Stimulated activated CD8-positive, alpha-beta memory T cell treated with anti-CD3 and anti-CD28 coated beads, Interleukin-12 subunit alpha, Interleukin-12 subunit beta, amount 100 ng/mL, for 1 hour (primary cell): ENCODE data around the gene TBC1D7.
A peak's percentile ranks its signal among the peaks of the same experiment; 100 is the strongest.
"Not testable (repeated sequence)": the region's sequence is repeated elsewhere in the genome, so short reads cannot be mapped to it uniquely, and the experiment has no call there.

Source experiments
- DNase-seq: peaks from one replicate; pipeline ENCODE4 v3.0.0-alpha.2; 2020; ENCODE audit warnings: low read depth

Gene TBC1D7

DNA sequence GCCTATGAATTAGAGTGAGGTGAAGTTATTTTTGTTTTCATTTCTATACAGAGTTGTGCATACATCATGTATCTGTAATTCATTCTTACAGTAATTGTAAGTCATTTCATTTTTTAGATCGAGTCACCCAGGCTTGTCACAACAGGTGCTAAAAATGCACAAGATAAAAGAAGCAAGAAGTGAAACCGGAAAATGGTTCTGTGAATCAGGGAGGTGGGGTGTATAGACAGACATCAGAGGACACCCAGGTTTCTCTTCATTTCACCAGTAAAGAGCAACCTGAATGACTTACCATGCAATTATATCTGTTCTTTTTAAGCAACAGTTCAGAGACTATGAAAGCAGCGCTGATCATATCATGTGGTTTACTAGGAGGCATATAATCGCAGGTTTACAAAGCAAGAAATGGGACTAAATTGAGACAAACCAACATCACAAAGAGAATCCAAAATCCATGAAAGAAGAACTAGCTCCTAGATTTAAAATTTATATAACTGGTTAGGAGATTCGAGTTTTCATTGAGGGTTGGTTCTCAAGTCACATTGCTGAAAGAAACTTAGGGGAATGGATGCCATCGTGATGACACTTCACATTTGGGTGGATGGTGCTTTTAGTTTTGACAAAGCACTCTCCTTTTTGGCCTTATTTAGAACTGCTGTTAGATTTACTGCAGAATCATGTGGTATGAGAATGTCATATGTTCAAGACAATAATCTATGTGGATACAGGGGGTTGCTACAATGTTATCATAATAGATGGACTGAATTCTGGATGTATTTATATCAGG is 27.9 kb upstream of the TBC1D7 start:
- no peak for DNase-seq

DNA sequence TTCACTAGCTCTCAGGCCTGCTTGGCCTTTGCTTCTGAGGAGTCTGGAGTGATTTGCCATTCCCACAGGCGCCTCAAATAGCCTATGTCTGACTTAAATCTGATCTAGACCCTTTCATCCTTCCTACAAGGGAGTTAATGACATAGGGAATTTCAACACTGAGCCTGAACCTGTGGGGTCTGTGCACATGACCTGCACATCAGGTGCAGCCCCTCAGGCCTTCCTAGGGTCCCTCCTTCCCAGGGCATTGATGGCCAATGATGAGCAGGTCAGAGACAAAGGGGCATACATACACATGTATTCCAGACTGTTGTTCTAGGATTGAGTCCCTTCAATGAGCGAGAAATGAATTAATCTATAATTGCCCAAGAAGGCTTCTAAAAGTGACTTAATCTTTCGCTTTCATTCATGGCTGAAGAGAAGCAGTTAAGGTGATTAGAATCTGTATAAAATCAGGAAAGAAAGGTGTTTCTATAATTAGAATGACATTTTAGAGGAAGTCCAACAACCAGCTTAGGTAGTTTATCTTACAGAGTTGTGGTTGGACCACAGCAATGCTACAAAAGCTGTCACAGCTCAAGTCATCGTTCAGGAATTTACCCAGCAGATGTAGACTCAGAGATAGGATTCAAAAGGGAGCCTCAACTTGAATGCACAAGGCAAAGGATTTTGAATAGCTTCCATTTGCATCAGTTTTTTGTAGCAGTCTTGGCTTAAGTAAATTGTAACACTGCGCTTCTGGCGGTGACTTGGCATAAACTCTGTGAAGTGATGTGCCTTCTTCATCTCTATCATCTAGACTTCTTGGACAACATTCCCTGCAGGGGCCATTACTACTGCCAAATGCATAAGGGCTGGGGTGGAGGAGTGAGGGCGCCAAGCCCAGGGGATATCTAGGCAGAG is 27.0 kb upstream of the TBC1D7 start:
- DNase-seq = no peak

DNA sequence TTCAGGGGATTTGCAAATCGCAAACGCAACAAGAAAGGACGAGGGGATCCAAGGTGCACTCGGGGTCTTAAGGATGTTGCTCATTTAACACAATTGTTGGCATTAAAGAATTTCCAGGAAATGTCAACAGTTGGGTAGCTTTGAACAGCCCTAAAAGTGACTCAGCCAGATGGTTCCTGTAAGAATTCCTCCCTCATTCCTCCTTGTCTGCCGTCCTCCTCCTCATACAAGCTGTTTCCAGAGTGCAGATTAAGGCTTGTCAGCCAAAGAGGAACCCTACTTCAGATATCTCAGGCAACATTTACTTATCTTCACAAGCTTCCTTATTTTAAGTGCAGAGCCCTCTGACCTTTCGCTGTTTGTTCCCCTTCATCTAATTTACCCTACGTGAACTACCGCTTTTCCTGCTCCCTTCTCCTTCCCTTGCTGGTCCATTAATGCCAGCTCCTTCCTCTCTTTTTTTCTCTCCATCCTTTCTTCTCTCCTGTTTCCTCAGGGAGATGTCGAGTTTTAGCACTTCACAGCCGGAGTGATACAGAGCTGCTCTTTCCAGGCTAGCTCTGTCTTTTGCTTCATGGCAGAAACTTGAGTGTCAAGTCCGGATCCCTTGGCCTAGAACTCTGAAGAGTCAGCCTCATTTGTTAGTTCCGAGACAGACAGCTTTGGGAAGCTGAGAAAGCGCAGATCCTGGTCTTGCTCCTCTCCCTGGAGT is 26.1 kb upstream of the TBC1D7 start:
- DNase-seq = no peak

DNA sequence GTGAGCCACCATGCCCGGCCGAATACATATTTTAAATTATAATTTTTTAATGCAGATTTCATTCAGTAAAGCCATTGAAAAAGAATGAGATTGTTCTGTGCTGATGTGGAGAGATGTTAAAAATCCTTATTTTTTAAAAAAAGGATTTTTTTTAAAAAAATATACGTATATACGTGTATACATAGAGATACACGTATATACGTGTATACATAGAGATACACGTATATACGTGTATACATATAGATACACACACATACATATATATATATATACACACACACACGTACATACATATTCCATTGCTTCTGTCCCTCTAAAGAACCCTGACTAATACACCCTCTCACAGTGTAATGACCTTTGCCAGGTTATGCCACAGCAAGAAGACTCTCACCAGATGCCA is 23.8 kb upstream of the TBC1D7 start:
- DNase-seq = no peak

DNA sequence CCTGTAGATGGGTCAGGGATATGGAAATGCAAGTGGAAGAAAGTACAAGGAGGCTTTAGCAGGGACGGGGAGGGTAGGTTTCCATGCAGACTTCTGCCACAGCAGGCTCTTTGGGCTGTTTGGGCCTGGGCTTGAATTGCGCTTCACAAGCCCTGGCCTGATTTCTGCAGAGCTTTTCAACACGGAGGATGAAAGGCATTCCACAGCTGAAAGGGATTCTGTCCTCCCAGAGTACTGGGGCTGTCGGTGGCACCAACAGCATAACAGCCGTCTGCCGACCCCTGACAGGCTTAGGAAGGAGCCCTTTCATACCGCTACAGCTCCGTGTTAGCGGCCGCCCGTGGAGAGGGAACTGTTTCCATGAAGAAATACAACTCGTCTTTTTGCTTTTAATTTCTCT is 22.9 kb upstream of the TBC1D7 start:
- no peak for DNase-seq

DNA sequence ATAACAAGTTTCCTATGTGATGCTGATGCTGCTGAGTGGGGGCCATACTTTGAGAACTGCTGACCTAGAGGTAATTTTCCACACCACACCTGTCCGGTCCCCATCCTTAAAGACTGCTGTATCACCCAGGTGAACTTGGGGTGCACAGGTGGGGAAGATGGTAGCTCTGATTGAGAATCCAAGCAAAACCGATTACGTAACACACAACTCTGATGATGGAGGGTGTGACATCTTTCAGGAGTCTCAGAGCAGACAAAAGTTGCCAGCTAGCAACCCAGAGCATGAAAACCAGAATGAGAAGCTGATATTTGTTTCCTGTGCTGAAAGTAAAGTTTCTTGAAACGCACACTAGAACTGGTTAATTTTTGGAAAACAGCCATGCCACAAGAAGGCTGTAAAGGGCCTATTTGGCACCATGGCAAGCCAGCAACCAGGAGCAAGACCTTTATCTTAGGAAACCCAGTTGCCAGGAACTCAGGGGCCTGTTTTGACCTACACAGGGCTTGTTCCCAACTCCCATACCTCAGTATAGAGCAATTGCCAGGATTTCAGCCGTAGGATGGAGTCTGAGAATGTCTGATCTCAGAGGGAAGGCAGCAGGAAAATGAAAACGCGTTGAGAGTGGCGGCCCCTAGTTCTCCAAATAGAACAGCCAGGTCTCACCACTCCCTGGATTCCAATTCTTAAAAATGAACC is 21.6 kb upstream of the TBC1D7 start:
- no peak for DNase-seq

DNA sequence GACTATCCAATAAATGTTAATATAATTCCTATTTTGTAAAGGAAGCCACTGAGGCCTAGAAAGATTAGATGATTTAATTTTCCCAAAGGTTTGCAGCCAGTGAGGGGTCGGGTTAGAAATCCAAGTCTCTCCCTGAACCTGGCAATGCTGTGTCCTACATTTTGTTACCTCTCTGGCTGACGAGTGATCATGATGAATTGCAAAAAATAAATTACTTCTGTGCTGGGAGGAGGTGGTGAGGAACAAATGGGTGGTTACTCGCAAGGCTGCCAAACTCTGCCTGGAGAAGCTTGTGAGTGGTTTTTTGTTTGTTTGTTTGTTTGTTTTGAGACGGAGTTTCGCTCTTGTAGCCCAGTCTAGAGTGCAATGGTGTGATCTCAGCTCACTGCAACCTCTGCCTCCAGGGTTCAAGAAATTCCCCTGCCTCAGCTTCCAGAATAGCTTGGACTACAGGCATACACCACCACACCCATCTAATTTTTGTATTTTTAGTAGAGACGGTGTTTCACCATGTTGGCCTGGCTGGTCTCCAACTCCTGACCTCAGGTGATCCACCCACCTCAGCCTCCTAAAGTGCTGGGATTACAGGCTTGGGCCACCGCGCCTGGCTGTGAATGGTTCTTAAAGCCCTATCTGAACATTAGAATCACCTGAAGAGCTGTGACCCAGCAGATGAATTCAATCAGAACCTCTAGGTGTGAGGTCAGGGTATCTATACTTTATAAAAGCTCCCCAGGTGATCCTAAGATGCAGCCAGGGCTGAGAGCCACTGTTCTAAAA is 20.2 kb upstream of the TBC1D7 start:
- no peak for DNase-seq

DNA sequence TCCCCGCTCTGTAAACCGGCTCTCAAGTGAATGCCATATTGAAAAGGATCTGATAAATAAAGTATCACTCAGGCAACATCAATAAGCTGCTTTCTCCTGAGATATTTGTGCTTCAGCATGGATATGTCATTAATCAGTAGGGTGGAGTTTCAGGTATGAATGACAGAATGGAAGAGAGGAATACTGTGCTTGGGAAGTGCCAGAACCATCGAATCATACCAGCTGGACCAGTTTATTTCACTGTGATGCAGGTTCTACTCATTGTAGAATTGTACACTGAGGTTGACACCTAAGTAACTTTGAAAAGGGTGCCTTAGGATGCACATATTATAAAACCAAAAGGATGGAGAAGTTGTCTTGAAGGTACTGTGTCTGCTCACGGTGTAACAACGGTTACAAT is 17.9 kb upstream of the TBC1D7 start:
- DNase-seq = no peak

DNA sequence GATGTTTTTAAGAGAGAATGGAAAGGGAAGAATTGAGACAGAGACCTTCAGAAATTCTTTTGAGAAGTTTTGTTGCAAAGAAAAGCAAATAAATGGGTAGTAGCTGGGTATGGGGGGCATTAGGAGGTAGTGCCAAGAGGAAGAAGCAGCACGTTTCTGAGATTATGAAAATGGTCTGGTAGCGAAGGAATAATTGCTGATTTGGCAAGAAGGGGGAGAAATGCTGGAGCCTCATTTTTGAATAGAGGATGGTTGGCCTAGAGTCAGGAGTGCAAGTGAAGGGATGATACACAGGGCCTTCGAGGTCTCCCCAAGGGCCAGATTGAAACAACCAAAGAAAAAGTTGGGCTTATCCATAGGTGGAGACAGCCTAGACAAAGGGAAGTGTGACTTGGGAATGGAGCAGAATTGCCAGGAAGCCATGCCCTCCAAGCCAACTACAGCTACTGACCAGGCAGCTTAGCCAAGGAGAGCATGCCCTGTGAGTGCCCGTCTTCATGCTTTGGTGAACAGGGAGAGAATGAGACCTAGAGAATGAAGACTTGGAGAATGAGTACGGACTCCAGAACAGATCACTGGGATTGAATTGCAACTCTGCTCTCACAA is 14.2 kb upstream of the TBC1D7 start:
- DNase-seq = no peak

DNA sequence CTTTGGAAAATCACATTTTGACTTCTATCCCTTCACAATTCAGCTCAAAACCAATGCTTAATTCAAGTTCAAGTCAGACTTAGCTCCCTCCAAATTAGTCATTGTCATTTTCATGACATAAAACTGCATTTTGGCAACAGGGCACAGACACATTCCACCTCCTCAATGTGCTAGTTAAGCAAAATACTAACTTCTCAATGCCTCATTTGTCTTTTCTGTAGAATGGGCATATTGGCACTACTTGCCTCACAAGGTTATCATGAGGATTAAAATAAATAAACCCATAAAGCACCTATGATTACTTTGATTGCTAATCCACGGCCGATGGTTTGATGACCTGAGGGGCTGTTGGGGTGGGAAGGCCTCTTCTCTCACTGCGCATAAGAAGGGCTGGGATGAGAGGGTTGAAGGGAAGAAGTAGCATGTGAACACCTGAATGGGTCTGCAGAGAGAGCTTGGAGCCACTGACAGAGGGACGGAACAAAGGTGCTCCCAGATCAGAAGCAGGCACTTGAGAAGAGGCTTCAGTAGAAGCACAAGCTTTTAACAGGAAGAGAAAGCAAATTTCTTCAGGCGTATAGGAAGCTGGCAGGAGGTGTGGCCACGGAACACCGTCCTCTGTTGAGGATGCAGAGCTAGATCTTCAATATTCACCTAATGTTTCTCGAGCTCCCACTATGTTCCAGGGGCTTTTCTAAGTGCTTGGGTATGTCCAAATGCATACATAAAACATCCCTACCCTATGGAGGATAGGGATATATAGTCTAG is 11.7 kb upstream of the TBC1D7 start:
- DNase-seq = no peak

DNA sequence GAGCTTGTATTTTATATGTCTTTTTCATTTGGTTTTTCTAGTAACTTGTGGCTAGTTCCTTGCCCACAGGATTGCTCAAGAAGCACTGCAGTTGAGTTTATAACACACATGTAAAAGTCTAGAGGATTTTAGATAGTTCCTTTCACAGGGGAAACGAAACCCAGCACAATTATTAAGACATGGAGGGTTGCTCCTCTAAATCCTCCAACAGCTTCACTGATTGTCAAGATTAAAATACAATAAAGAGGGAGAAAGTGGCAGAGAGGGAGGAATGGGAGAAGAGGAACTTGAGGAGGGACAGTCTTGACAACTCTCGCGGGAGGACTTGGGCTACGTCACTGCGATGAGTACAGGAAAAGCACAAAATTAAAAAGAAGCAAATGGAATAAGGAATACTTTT is 9.7 kb upstream of the TBC1D7 start:
- DNase-seq = no peak

DNA sequence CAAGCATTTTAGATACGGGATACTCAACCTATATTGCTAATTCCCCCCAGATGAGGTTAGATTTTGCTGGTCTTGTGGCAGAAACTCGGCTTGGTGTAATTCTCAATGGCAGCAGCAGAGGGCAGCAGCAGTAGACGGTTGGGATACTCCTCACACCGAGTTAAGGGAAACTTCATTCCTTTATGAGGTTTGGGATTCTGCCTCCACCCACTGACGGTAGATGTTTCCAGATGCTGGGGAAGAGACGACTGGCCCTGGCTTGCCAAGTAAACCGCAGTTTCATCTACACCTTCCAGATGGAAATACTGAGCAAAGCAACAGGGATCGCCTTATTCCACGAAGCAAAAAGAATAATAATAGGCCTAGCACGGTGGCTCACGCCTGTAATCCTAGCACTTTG is 8.2 kb upstream of the TBC1D7 start:
- peak; percentile 67 for DNase-seq

DNA sequence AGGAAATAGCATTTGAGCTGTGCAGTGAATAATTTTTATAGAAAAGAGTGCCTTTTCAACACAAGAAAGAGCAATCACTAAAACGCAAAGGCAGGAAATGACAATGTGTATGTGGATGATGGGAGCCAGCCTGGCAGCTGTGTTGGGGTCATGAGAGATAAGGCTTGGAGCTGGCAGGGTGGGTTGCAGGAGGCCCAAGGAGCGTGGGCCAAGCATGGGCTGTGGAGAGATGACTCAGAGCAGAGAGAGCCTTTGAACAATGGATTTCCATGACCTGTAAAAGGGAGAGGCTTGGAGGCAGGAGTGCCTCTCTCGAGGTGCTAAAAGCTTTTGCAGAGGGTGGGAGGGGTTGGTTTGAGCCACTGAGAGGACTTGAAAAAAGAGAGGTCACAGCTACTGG is 6.6 kb upstream of the TBC1D7 start:
- no peak for DNase-seq

DNA sequence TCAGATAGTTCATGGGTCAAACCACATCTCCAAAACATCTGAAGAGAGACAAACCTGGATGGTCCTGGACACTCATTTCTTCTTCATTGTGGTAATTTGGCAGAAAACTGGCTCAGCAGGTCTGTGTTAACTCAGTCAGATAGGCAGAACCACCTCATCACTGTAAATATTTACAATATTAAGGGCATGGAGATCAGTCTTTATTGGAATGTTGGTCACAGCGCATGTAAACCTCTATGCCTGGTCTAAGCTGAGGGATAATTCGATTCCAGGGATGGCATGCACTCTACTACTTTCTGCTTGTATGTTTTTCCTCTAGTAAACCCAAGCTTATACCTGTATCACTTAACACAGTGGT is 4.0 kb upstream of the TBC1D7 start:
- DNase-seq = no peak

DNA sequence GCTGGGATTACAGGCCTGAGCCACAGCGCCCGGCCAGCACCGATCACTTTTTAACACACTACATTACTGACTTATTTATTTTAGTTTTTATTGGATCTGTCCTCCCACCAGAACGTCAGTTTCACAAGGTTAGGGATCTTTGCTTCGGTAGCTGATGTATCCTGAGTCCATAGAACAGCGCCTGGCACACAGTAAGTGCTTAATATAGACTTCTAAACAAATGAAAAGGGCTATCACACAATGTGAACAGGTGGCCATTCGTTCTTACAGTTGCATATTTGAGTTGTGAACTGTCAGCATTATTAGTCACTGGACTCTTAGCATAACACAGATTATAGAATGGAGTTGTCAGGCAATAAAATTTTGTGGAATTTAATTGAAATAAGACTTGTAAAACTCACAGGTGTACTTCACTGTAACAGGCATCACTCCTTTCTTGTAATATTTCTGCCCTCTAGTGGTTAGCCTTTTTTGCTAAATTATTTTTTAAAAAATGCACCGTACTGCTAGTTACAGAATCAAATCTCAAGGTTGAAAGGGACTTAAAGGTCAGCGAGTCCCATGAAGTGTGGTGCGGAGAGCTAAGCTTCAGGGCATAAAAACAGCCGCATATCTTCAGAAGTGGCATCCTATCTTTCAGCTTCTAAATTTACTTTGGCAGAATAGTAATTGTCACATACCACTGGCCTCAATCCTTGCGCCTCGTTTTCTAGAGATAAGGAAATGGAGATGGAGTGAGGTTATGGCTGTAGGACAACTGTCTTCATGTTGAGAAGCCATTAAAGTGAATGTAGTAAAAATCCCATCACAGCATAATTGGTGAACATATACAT is 3.4 kb upstream of the TBC1D7 start:
- no peak for DNase-seq

DNA sequence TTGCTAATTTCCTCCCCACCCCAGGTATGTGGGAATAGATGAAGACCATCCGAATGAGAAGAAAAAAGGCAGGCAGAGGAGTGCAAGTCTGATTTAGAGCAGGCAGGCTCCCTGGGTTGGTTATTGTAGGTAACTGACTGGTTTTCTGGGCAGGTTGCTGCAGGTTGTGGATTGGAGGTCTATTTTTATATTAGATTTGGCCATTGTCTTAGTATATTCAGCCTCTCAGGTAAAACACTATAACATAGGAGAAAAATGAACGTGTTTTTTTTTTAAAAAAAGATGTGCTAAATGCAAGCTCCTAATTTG is 492 bp upstream of the TBC1D7 start:
- DNase-seq = no peak

DNA sequence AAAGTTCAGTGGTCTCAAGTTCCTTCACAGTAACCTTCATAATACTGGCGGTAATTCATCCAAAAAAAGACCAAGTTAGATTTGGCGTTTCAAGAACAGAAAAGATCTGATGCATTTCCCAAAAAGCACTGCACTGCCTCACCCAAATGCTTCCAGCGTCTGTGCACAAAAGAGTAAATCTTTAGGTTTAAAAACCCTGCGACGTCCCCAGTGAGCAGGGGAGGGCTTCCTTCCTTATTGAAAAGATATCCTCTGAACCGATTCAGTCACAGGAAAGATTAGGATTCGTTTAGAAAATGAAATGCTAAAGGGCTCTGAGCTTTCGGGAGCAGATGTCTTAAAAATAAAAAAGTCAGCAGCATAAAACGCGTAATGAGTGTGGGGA is 654 bp downstream of the TBC1D7 start:
- no peak for DNase-seq

DNA sequence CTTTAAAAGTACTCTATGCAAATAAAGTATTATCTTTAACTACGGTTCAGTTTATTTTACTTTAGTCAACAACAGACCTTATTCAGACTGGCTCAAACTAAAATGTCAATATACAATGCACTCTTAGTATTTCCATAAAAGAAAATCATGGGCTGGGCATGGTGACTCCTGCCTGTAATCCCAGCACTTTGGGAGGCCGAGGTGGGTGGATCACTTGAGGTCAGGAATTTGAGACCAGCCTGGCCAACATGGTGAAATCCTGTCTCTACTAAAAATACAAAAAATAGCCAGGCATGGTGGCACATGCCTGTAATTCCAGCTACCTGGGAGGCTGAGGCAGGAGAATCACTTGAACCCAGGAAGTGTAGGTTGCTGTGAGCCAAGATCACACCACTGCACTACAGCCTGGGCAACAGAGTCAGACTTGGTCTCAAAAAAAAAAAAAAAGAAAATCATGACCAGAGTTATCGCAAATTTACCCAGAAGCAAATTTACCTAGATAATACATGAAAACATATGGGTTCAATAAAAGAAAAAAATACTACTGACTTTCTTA is 2.2 kb downstream of the TBC1D7 start:
- not testable (repeated sequence) for DNase-seq

DNA sequence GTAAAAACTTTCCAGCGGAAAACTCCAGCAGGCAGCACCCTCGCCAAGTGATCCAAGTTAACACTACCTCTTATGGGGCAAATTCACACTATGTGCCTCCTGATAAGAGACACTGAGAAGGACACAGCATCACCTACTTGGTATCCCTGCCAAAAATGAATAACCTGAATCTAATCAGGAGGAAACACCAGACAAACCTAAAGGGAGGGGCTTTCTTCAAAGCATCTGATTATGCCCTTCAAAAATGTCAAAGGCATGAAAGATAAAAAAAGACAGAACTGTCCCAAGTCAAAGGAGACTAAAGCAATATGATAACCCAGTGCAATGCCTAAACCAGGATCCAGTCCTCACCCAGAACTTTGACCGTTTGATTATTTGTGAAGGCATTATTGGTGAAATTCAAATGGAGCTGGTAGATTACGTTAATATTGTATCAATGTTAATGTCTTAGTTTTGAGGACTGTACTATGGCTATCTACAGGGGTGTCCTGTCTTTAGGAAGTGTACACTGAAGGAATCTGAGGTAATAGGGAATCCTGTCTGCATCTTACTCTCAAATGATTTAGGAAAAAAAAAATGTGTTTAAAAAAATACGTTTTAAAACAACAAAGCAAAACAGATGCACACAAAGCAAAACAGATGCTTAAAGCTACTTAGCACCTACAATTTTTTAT is 8.3 kb downstream of the TBC1D7 start:
- DNase-seq = no peak
